Uterus (tissue), 2 donors: Measurements from ENCODE around the gene RIPOR3.

Experiments
- POLR2A ChIP-seq, 2 donors: fragments of 450-650 bp; IDR thresholded peaks; one replicate each; pipeline ENCODE4 v1.6.1; 2016; ENCODE audit warnings: antibody characterized with exemption in 2 of 2, mild to moderate bottlenecking in 1 of 2, moderate library complexity in 1 of 2
- TF ChIP-seq, protein P1 (sequence below), 4 experiments: fragments of 200-600 bp in 2 of 4; fragments of 450-650 bp in 2 of 4; sonication (generic) in 2 of 4; IDR thresholded peaks; one replicate each; pipeline ENCODE4 v1.5.1; 2016 to 2019; ENCODE audit warnings: antibody characterized with exemption in 4 of 4, mild to moderate bottlenecking in 2 of 4, moderate library complexity in 1 of 4

- TF ChIP-seq, protein P1, sequence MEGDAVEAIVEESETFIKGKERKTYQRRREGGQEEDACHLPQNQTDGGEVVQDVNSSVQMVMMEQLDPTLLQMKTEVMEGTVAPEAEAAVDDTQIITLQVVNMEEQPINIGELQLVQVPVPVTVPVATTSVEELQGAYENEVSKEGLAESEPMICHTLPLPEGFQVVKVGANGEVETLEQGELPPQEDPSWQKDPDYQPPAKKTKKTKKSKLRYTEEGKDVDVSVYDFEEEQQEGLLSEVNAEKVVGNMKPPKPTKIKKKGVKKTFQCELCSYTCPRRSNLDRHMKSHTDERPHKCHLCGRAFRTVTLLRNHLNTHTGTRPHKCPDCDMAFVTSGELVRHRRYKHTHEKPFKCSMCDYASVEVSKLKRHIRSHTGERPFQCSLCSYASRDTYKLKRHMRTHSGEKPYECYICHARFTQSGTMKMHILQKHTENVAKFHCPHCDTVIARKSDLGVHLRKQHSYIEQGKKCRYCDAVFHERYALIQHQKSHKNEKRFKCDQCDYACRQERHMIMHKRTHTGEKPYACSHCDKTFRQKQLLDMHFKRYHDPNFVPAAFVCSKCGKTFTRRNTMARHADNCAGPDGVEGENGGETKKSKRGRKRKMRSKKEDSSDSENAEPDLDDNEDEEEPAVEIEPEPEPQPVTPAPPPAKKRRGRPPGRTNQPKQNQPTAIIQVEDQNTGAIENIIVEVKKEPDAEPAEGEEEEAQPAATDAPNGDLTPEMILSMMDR (IDR thresholded peaks at IDR 0.05): no peak
- no peak for TF ChIP-seq POLR2A (IDR thresholded peaks at IDR 0.05)
Measured at GRCh38 chr20:50716518-50716917, 25.2 kb upstream of the RIPOR3 start.
